T-helper 17 cell (primary cell): ENCODE results near the gene MYO5B. TPM values are rescaled to one million over a fixed set of nuclear protein-coding genes. Genes with fewer than 3 reads are reported as not detected.

Experiments used
- ATAC-seq: fragments of 150-1000 bp; cut with Tn5 transposase; 2 replicates; pipeline ENCODE4 v1.10.0; 2021; ENCODE audit warnings: mild to moderate bottlenecking, moderate library complexity
- DNase-seq, 3 donors: peaks; one replicate each; pipeline versions ENCODE4 v3.0.0 to v3.0.0-alpha.2; 2020 to 2021
- H3K9me3 ChIP-seq: one replicate; pipeline ENCODE4 v1.7.0; 2013; ENCODE audit warnings: low read length, mild to moderate bottlenecking; ENCODE audit not compliant: control insufficient read depth, poor library complexity, severe bottlenecking
- H3K27ac Mint-ChIP-seq: one replicate; pipeline ENCODE4 v1.8.0; 2022; ENCODE audit warnings: mild to moderate bottlenecking, moderate library complexity, mixed read lengths
- H3K27me3 Mint-ChIP-seq: one replicate; pipeline ENCODE4 v1.8.0; 2022; ENCODE audit warnings: mixed read lengths
- H3K36me3 Mint-ChIP-seq: one replicate; pipeline ENCODE4 v1.8.0; 2022; ENCODE audit warnings: low read depth, mixed read lengths
- H3K4me1 Mint-ChIP-seq: one replicate; pipeline ENCODE4 v1.8.0; 2022; ENCODE audit warnings: mild to moderate bottlenecking, mixed read lengths
- H3K4me3 Mint-ChIP-seq: one replicate; pipeline ENCODE4 v1.8.0; 2022; ENCODE audit warnings: mild to moderate bottlenecking, moderate library complexity, mixed read lengths
- total RNA-seq, 4 donors: library from RNA in 2 of 4; stranded (reverse) in 2 of 4; gene quantifications; one replicate each; pipeline ENCODE4 v1.2.3 and lab custom pipeline; 2022 to 2026

The MYO5B gene
- total RNA-seq, 2 donors from 2014 or later: 0.12 TPM; not detected in 1

DNA sequence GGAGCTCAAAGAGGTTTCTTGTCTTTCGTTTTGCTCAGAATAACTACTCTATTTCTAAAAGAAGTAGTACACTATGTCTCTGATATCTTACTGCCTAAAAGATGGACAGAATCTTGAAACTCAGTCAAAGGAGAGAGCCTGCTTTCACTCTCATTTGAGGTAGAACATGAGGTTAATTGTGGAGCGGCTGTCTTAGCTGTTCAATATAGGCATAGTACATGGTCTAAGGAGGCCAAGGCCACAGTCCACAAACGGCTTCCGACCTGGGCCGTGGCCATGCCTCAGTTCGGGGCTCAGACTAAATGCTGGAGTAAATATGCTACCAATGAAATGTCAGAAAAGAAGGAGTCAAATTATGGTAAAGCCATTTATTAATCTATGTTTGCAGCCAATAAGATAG, 195.8 kb downstream of the MYO5B start:
- Mint-ChIP-seq H3K4me3 (no peak overlapping the region), H3K4me1 (no peaks in the 10 kb centered on the region), H3K36me3 (peaks cover 3% of the 10 kb centered on the region), H3K27me3 (peaks cover 47% of the 10 kb centered on the region), H3K27ac (no peak overlapping the region)
- ATAC-seq (no peak), DNase-seq (no peak)
- no peaks in the 10 kb centered on the region for H3K9me3 ChIP-seq

DNA sequence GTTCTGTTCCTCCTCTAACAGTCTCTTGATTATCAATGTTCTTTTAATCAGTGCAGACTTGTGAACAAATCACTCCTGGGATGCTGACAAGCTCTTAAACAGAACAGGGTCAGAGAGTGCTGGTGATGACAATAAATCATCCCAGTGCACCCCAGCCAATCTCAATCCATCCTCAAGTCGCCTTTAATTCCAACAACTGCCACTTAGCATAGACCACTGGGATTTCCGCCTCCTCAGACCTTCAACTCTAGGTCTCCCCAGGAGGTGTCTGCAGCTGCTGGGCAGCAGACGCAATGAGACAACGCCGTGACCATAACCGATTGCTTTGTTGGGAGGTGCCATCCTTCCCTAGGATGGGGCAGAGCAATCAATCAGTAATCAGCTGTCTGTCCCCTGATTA, 197.4 kb downstream of the MYO5B start:
- Mint-ChIP-seq H3K4me3 (no peak overlapping the region), H3K27me3 (peaks cover 52% of the 10 kb centered on the region), H3K27ac (no peak overlapping the region), H3K4me1 (no peaks in the 10 kb centered on the region), H3K36me3 (peaks cover 3% of the 10 kb centered on the region)
- no peak for DNase-seq
- no peaks in the 10 kb centered on the region for H3K9me3 ChIP-seq
- ATAC-seq: no peak

DNA sequence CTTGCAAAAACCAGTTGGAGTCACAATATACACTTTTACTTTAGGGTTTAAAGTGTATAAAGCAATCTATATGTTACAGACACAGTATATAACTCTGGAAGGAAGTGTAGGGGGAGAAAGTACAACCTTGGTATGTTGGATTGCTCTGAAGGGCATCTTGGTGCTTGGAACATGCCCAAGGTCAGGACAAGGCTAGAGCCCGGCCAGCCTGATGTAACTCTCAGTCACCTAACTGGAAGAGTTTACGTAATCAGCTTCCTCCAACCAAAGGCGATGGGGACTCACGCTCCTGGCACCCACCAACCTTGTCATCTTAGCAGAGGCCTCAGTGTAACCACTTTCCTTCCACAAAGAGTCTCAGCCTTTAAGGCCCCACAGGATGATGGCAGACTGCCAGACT, 200.5 kb downstream of the MYO5B start:
- DNase-seq: no peak
- no peaks in the 10 kb centered on the region for H3K36me3 Mint-ChIP-seq

DNA sequence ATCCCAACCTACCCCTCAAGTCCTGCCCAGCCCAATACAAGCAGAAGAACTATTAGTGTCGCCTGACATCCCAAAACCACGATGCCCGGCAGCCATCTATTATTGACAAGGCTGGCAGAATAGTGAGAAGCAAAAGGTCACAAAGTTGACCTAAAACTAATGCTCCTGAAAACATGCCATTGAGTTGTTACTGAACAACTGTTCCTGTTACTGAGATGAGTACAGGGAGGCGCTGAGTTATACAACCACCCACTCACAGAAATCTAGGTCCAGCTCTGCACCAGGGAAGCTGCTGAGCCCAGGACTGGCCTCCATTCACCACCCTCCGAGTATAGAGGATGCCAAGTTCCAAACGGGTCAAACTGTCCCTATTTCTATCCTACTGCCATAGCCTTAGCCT, 201.6 kb downstream of the MYO5B start:
- peaks cover 3% of the 10 kb centered on the region for H3K4me1 Mint-ChIP-seq
- H3K9me3 ChIP-seq: no peaks in the 10 kb centered on the region
- ATAC-seq (no peak), DNase-seq (no peak)
- H3K27ac Mint-ChIP-seq: no peak overlapping the region
- H3K27me3 Mint-ChIP-seq: peaks cover 32% of the 10 kb centered on the region
- H3K36me3 Mint-ChIP-seq: no peaks in the 10 kb centered on the region
- no peak overlapping the region for H3K4me3 Mint-ChIP-seq

More for the DNA sequence above, 200.5 kb downstream of the MYO5B start:
- Mint-ChIP-seq H3K27ac (no peak overlapping the region), H3K27me3 (peaks cover 37% of the 10 kb centered on the region), H3K4me3 (no peak overlapping the region), H3K4me1 (peaks cover under 1% of the 10 kb centered on the region)
- no peak for ATAC-seq
- H3K9me3 ChIP-seq: no peaks in the 10 kb centered on the region

DNA sequence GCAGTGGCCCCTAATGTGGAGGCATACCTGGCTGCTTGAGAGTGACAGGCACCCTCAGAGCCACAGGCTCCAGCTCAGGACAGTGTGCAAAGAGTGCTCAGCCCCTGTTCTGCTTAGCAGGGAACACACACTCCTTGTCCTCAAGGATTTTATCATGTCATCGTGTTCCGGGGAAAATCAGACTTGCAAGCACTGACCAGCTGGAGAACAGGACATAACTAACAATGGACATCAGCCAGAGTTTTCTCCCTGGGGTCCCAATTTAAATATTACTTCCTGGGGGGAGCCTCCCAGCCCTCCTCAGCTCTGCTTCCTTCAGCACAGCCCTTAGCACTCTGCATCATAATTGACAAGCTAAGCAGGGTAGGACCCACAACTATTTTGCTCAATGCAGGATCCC, 206.2 kb downstream of the MYO5B start:
- Mint-ChIP-seq H3K27ac (no peak overlapping the region), H3K4me1 (peaks cover 3% of the 10 kb centered on the region), H3K27me3 (peaks cover 26% of the 10 kb centered on the region), H3K4me3 (no peak overlapping the region), H3K36me3 (no peaks in the 10 kb centered on the region)
- H3K9me3 ChIP-seq: no peaks in the 10 kb centered on the region
- ATAC-seq: no peak
- DNase-seq: no peak

DNA sequence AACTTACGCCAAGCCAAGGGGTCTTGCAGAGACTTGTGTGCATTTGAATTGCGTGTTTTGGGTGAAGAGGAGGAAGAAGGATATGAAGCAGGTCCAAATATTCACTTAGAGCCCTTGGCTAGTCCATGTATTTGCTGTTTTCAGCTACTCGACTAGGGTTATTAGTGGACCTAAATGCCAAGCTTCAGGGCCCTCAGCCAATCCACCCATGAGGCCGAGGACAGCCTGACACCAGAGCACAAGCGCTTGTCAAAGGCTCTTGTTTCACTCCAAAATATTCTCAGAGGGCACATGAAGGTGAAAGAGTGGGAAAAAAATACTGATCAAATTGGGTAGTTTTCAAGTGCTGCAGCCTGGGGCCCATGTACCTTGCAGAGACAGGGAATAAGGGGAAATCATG, 206.8 kb downstream of the MYO5B start:
- H3K4me1 Mint-ChIP-seq: peaks cover 3% of the 10 kb centered on the region
- no peaks in the 10 kb centered on the region for H3K36me3 Mint-ChIP-seq
- peaks cover 21% of the 10 kb centered on the region for H3K27me3 Mint-ChIP-seq
- no peak for ATAC-seq
- H3K4me3 Mint-ChIP-seq: no peak overlapping the region
- DNase-seq: no peak
- H3K9me3 ChIP-seq: no peaks in the 10 kb centered on the region
- H3K27ac Mint-ChIP-seq: no peak overlapping the region

DNA sequence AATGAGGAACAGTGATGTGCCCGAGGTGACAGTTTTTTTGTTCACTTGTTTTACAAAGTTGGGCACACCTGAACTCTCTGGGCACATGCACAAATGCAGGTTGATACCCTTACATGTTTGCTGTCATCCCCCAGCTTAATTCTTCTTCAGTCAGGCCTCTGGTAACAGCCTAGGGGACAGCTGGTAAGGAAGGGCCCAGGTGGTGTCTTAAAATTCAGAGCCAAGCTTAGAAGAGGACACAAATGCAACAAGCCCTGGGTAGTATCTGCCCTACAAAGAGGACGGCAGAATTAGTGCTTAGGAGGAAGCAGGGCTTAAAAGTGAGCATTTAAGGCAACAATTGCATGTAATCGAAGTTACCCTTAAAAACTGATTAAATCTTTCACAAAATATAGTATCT, 209.7 kb downstream of the MYO5B start:
- Mint-ChIP-seq H3K27ac (no peak overlapping the region), H3K36me3 (no peaks in the 10 kb centered on the region), H3K27me3 (peaks cover 15% of the 10 kb centered on the region), H3K4me3 (no peak overlapping the region), H3K4me1 (peaks cover 3% of the 10 kb centered on the region)
- no peak for ATAC-seq
- no peak for DNase-seq
- no peaks in the 10 kb centered on the region for H3K9me3 ChIP-seq

DNA sequence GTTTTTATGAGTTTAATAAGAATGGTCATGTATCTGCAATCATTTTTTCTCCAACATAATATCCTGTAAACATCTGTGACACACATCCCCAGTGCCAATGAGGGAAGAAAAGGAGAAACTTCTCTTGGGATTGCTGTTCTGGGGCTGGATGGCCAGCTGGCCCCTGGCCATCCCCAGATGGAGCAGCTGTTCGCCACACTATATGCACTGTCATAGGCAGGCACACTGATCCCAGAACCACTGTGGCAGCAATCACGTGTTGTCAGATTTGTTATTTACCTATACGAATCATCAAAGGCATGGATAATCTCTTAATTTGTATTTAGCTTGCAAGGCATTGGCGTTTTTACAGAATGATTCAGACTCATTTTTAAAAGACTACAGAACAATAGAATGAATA, 214.1 kb downstream of the MYO5B start:
- no peaks in the 10 kb centered on the region for H3K9me3 ChIP-seq
- H3K4me1 Mint-ChIP-seq: no peaks in the 10 kb centered on the region
- H3K36me3 Mint-ChIP-seq: no peaks in the 10 kb centered on the region
- ATAC-seq: no peak
- peaks cover 30% of the 10 kb centered on the region for H3K27me3 Mint-ChIP-seq
- H3K27ac Mint-ChIP-seq: no peak overlapping the region
- DNase-seq: no peak
- no peak overlapping the region for H3K4me3 Mint-ChIP-seq

DNA sequence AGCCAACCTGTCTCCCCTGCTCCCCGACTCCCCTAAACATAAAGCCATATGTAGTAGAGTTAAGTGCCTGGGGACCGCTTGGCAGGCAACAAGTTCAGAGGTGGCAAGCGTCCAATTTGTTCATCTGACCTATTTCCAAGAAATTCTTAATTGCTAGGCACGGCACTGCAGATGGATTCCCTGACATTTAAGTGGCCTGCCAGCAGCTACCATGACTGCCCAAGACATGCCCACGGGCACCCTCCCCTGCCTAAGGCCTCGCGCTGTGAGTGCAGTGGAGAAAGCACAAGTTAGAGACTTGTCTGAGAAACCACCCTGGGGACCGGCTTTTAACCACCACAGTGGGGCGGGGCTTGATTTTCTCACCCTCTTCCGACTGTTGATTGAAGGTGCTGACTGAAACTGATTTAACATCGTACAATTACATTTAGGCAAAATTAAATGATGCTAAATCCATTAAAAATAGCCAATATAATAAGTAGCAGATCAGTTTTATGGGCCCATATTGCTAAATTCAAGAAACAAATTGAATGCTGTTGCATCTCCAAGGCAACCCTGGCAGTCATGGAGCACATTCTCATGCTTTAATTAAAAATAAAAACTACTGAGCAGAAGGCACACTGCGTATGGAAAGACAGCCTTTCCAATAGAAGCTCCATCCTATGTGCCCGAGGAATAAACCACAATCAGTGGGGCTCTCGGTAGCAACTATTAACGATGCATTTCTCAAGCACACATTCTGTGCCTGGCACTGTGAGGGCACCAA, 218.0 kb downstream of the MYO5B start:
- peaks cover 44% of the 10 kb centered on the region for H3K27me3 Mint-ChIP-seq
- no peak overlapping the region for H3K4me3 Mint-ChIP-seq
- ATAC-seq (no peak), DNase-seq (no peak)
- H3K27ac Mint-ChIP-seq: no peak overlapping the region
- H3K9me3 ChIP-seq: no peaks in the 10 kb centered on the region
- H3K36me3 Mint-ChIP-seq: no peaks in the 10 kb centered on the region
- peaks cover under 1% of the 10 kb centered on the region for H3K4me1 Mint-ChIP-seq

DNA sequence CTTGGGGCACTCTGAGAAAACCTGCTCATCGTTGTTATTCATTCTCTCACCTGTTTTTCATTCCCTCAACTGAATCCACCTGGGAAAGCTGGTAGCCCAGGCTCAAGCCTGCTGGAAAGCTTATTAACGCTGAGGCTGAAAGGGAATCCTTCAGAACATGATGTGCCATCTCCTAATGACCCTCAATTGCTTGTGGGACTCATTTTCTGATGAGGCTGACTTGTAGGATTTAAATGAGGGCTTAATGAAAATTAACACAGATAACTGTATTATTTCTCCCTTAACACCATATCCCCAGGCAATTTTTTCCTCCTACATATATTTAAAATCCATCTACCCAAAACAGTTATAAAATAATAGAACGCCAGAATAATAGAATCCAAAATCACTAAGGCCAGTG, 218.9 kb downstream of the MYO5B start:
- H3K27me3 Mint-ChIP-seq: peaks cover 49% of the 10 kb centered on the region
- no peaks in the 10 kb centered on the region for H3K9me3 ChIP-seq
- peaks cover 4% of the 10 kb centered on the region for H3K4me1 Mint-ChIP-seq
- no peak overlapping the region for H3K4me3 Mint-ChIP-seq
- no peak for ATAC-seq
- DNase-seq: no peak
- H3K36me3 Mint-ChIP-seq: no peaks in the 10 kb centered on the region
- H3K27ac Mint-ChIP-seq: no peak overlapping the region

DNA sequence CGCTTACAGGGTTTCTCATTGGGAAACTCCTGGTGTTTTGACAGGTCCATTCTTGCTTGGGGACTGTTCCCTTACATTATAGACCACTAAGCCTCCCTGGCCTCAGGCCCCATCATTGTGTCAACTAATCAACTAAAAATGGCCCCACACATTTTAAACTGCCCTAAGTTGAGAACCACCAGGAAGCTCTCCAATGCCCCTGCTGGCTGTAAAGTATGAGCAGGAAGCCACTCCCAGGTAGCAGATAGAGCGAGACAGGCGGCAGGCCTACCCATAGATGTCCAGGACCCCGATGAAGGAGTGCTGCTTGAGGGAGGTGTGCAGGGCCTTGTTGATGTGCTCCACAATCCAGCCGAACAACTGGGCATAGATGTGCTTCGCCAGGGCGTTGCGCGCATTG, 220.9 kb downstream of the MYO5B start:
- ATAC-seq (no peak), DNase-seq (no peak)
- Mint-ChIP-seq H3K4me1 (peaks cover 4% of the 10 kb centered on the region), H3K27me3 (peaks cover 56% of the 10 kb centered on the region), H3K36me3 (no peaks in the 10 kb centered on the region), H3K4me3 (no peak overlapping the region), H3K27ac (no peak overlapping the region)
- no peaks in the 10 kb centered on the region for H3K9me3 ChIP-seq

DNA sequence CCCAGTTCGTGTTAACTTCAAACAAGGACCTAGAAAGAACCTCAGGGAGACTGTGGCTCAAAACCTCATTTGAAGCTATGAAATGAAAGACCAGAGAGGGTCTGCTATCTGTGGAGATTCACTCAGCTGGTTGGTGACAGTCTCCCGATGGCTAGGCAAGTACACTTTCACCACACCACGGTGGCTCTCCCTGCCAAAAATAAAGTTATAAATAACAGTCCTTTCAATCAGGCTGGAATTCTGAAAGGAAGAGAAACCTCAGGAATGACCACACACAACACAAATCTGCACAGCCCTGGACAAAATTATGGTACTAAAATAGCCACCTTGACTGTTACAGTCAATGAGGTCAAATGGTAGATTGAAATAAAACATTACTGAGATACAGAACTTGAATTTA, 221.4 kb downstream of the MYO5B start:
- Mint-ChIP-seq H3K27me3 (peaks cover 52% of the 10 kb centered on the region), H3K36me3 (no peaks in the 10 kb centered on the region), H3K4me3 (no peak overlapping the region), H3K4me1 (peaks cover 4% of the 10 kb centered on the region), H3K27ac (no peak overlapping the region)
- ATAC-seq: no peak
- no peak for DNase-seq
- no peaks in the 10 kb centered on the region for H3K9me3 ChIP-seq

DNA sequence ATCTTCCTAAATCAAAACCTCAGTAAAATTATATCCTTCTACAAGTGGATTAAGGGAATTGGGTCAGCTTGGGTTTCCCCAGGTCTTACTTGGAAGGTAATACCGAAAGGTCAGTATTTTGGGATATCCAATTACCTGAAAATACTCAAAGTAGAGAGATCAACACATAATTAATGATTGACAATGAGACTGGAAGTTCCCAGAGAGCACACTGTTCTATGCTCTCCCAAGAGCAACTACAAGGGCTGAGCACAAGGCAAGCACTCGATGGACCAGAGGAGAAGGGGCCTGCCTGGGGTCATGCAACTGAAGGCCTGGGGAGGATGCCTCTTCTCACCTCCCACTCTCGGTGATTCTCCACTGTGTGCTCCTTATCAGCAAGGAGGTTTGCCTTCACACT, 222.4 kb downstream of the MYO5B start:
- Mint-ChIP-seq H3K4me3 (no peak overlapping the region), H3K27me3 (peaks cover 45% of the 10 kb centered on the region), H3K36me3 (no peaks in the 10 kb centered on the region), H3K4me1 (peaks cover 4% of the 10 kb centered on the region), H3K27ac (no peak overlapping the region)
- H3K9me3 ChIP-seq: no peaks in the 10 kb centered on the region
- ATAC-seq (no peak), DNase-seq (no peak)

DNA sequence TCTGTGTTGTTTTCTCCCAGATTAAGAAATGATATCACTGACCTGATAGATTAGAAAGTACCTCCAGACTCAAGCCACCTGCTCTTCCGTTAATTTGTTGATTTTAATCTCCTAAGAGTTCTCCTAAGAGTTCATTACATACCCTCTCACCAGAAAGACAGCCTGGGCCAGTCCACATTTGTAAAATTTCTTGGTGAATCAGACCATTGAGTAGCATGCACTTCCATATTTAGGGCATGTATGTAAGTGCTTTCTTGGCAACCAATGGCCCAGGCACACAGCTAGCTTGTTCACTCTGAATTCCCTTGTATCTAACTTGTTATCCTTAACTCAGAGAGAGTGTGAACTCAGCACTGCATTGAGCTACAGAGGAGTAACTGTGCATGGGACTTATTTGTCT, 223.5 kb downstream of the MYO5B start:
- H3K4me3 Mint-ChIP-seq: no peak overlapping the region
- H3K4me1 Mint-ChIP-seq: peaks cover 4% of the 10 kb centered on the region
- H3K27ac Mint-ChIP-seq: no peak overlapping the region
- no peaks in the 10 kb centered on the region for H3K36me3 Mint-ChIP-seq
- DNase-seq (no peak), ATAC-seq (no peak)
- H3K27me3 Mint-ChIP-seq: peaks cover 39% of the 10 kb centered on the region
- no peaks in the 10 kb centered on the region for H3K9me3 ChIP-seq
